Activated CD4-positive, alpha-beta T cell treated with anti-CD3 and anti-CD28 coated beads, Interleukin-2, Interleukin-6, amounts not matched to agents 100 ng/mL and 50 ng/mL, durations not matched to agents 16 hours and 8 hours (primary cell): Measurements from ENCODE around the gene DCDC2.
"Not testable (repeated sequence)": the region's sequence is repeated elsewhere in the genome, so short reads cannot be mapped to it uniquely, and the experiment has no call there.

Experiments used
- DNase-seq: peaks from one replicate; pipeline ENCODE4 v3.0.0-alpha.2; 2020

The DCDC2 gene

GRCh38 chr6:24253360-24253759, 104.5 kb downstream of the DCDC2 start:
- no peak for DNase-seq

GRCh38 chr6:24252280-24252679, 105.6 kb downstream of the DCDC2 start:
- DNase-seq, result no peak

- no peak for DNase-seq
Observed at GRCh38 chr6:24251339-24251738, 106.5 kb downstream of the DCDC2 start.

GRCh38 chr6:24249926-24250325, 107.9 kb downstream of the DCDC2 start:
- DNase-seq, result no peak

GRCh38 chr6:24245275-24245674, 112.6 kb downstream of the DCDC2 start:
- no peak for DNase-seq

- no peak for DNase-seq
Observed at GRCh38 chr6:24242924-24243323, 114.9 kb downstream of the DCDC2 start.

- DNase-seq, result not testable (repeated sequence)
Observed at GRCh38 chr6:24241779-24242178, 116.1 kb downstream of the DCDC2 start.

GRCh38 chr6:24240943-24241342, 116.9 kb downstream of the DCDC2 start:
- DNase-seq, result no peak

GRCh38 chr6:24240380-24240928, 117.4 kb downstream of the DCDC2 start:
- no peak for DNase-seq

- DNase-seq, result no peak
Observed at GRCh38 chr6:24238700-24239099, 119.2 kb downstream of the DCDC2 start.

GRCh38 chr6:24236779-24237178, 121.1 kb downstream of the DCDC2 start:
- not testable (repeated sequence) for DNase-seq

- no peak for DNase-seq
Observed at GRCh38 chr6:24233813-24234442, 123.9 kb downstream of the DCDC2 start.

GRCh38 chr6:24231438-24231977, 126.4 kb downstream of the DCDC2 start:
- DNase-seq, result no peak

- DNase-seq, result no peak
Observed at GRCh38 chr6:24229696-24230405, 128.0 kb downstream of the DCDC2 start.

- peak; percentile 3 for DNase-seq
Observed at GRCh38 chr6:24228681-24229255, 129.1 kb downstream of the DCDC2 start.

GRCh38 chr6:24228123-24228522, 129.7 kb downstream of the DCDC2 start:
- DNase-seq, result no peak

GRCh38 chr6:24227556-24227955, 130.3 kb downstream of the DCDC2 start:
- no peak for DNase-seq

GRCh38 chr6:24226541-24226940, 131.3 kb downstream of the DCDC2 start:
- DNase-seq, result no peak

- no peak for DNase-seq
Observed at GRCh38 chr6:24225838-24226237, 132.0 kb downstream of the DCDC2 start.

- DNase-seq, result no peak
Observed at GRCh38 chr6:24223115-24223919, 134.5 kb downstream of the DCDC2 start.

GRCh38 chr6:24219670-24220069, 138.2 kb downstream of the DCDC2 start:
- DNase-seq, result no peak

- no peak for DNase-seq
Observed at GRCh38 chr6:24214984-24215383, 142.9 kb downstream of the DCDC2 start.

GRCh38 chr6:24207413-24207812, 150.4 kb downstream of the DCDC2 start:
- DNase-seq, result no peak
